ENCODE data around the gene SEC14L5.

- TF ChIP-seq POLR2A (IDR thresholded peaks at IDR 0.05; ENCODE audit: low read depth, low read length) (no peak), TAF1 (IDR thresholded peaks at IDR 0.05; ENCODE audit: borderline replicate concordance, low read depth, low read length) (no peak), POLR2AphosphoS5 (IDR thresholded peaks at IDR 0.05; ENCODE audit: low read depth, low read length) (no peak)
Observed at GRCh38 chr16:5045499-5046115, 87.5 kb downstream of the SEC14L5 start.
